Occipital lobe (tissue), 2 donors: ENCODE measurements around the gene SKAP1. TPM values are rescaled to one million over a fixed set of nuclear protein-coding genes. Genes with fewer than 3 reads are reported as not detected.
"Not testable (repeated sequence)": the region's sequence is repeated elsewhere in the genome, so short reads cannot be mapped to it uniquely, and the experiment has no call there.

Source experiments
- DNase-seq: peaks from one replicate; lab custom pipeline; 2025; lab: John Stamatoyannopoulos, UW
- total RNA-seq: library from RNA; depleted of rRNA; stranded (reverse); fragments of >200 nt; gene quantifications from one replicate; pipeline ENCODE4 v1.2.3, GENCODE V29; 2014

The SKAP1 gene
- total RNA-seq, 1 donor from 2014 or later, result 0.62 TPM

- DNase-seq, result no peak
Measured at GRCh38 chr17:48285614-48286013, 144.4 kb downstream of the SKAP1 start.

- DNase-seq, result no peak
Measured at GRCh38 chr17:48283907-48284306, 146.1 kb downstream of the SKAP1 start.

- no peak for DNase-seq
Measured at GRCh38 chr17:48283411-48283810, 146.6 kb downstream of the SKAP1 start.

- no peak for DNase-seq
Measured at GRCh38 chr17:48282303-48282702, 147.7 kb downstream of the SKAP1 start.

GRCh38 chr17:48278760-48279491, 151.1 kb downstream of the SKAP1 start:
- DNase-seq, result no peak

- DNase-seq, result no peak
Measured at GRCh38 chr17:48276776-48277175, 153.2 kb downstream of the SKAP1 start.

GRCh38 chr17:48270899-48271298, 159.1 kb downstream of the SKAP1 start:
- DNase-seq, result no peak

- no peak for DNase-seq
Measured at GRCh38 chr17:48269209-48269608, 160.8 kb downstream of the SKAP1 start.

- DNase-seq, result no peak
Measured at GRCh38 chr17:48263731-48264035, 166.3 kb downstream of the SKAP1 start.

- no peak for DNase-seq
Measured at GRCh38 chr17:48262982-48263730, 166.9 kb downstream of the SKAP1 start.

GRCh38 chr17:48261297-48261880, 168.6 kb downstream of the SKAP1 start:
- no peak for DNase-seq

GRCh38 chr17:48259694-48260291, 170.2 kb downstream of the SKAP1 start:
- no peak for DNase-seq

- DNase-seq, result no peak
Measured at GRCh38 chr17:48258331-48258730, 171.7 kb downstream of the SKAP1 start.

GRCh38 chr17:48255759-48256158, 174.3 kb downstream of the SKAP1 start:
- DNase-seq, result no peak

GRCh38 chr17:48254896-48255295, 175.1 kb downstream of the SKAP1 start:
- no peak for DNase-seq

- DNase-seq, result no peak
Measured at GRCh38 chr17:48253975-48254374, 176.0 kb downstream of the SKAP1 start.

- no peak for DNase-seq
Measured at GRCh38 chr17:48251950-48252349, 178.1 kb downstream of the SKAP1 start.

- DNase-seq, result no peak
Measured at GRCh38 chr17:48250949-48251348, 179.1 kb downstream of the SKAP1 start.

- DNase-seq, result not testable (repeated sequence)
Measured at GRCh38 chr17:48250059-48250458, 180.0 kb downstream of the SKAP1 start.

GRCh38 chr17:48247603-48248002, 182.4 kb downstream of the SKAP1 start:
- DNase-seq, result no peak

- DNase-seq, result no peak
Measured at GRCh38 chr17:48247038-48247437, 183.0 kb downstream of the SKAP1 start.

- no peak for DNase-seq
Measured at GRCh38 chr17:48246612-48247011, 183.4 kb downstream of the SKAP1 start.
